CD4-positive, alpha-beta T cell treated with Interleukin-12 subunit alpha and Interleukin-12 subunit beta, for 1 hour (primary cell): ENCODE measurements around the gene FAM50A.
A peak's percentile ranks its signal among the peaks of the same experiment; 100 is the strongest.

ENCODE experiments used
- DNase-seq: peaks from one replicate; pipeline ENCODE4 v3.0.0-alpha.2; 2020

FAM50A gene

GRCh38 chrX:154466907-154467306 lies 23.0 kb downstream of the FAM50A start:
- DNase-seq: no peak

- no peak for DNase-seq
Measured at GRCh38 chrX:154467556-154467955, 23.6 kb downstream of the FAM50A start.

- DNase-seq: no peak
Measured at GRCh38 chrX:154468217-154468616, 24.3 kb downstream of the FAM50A start.

GRCh38 chrX:154469114-154469513 lies 25.2 kb downstream of the FAM50A start:
- no peak for DNase-seq

- no peak for DNase-seq
Measured at GRCh38 chrX:154469880-154470279, 25.9 kb downstream of the FAM50A start.

GRCh38 chrX:154470434-154470833 lies 26.5 kb downstream of the FAM50A start:
- no peak for DNase-seq

GRCh38 chrX:154470914-154471568 lies 27.1 kb downstream of the FAM50A start:
- DNase-seq: no peak

GRCh38 chrX:154471839-154472684 lies 28.1 kb downstream of the FAM50A start:
- DNase-seq: no peak

GRCh38 chrX:154472685-154473632 lies 29.0 kb downstream of the FAM50A start:
- DNase-seq: no peak

GRCh38 chrX:154473683-154474082 lies 29.7 kb downstream of the FAM50A start:
- DNase-seq: no peak

GRCh38 chrX:154476821-154477220 lies 32.9 kb downstream of the FAM50A start:
- no peak for DNase-seq

GRCh38 chrX:154477891-154478477 lies 34.0 kb downstream of the FAM50A start:
- no peak for DNase-seq

- DNase-seq: peak; percentile 93
Measured at GRCh38 chrX:154478728-154479622, 35.0 kb downstream of the FAM50A start, which contains the start of gene LAGE3. LAGE3 (minus strand) TSS chrX:154479281; CDS start chrX:154478915, 366 bp downstream.

- no peak for DNase-seq
Measured at GRCh38 chrX:154481195-154481594, 37.3 kb downstream of the FAM50A start.

GRCh38 chrX:154481911-154482601 lies 38.1 kb downstream of the FAM50A start:
- DNase-seq: no peak

- no peak for DNase-seq
Measured at GRCh38 chrX:154482786-154483185, 38.8 kb downstream of the FAM50A start.

GRCh38 chrX:154483325-154483724 lies 39.4 kb downstream of the FAM50A start:
- DNase-seq: no peak

- DNase-seq: no peak
Measured at GRCh38 chrX:154484255-154485149, 40.6 kb downstream of the FAM50A start.

- no peak for DNase-seq
Measured at GRCh38 chrX:154485150-154486051, 41.5 kb downstream of the FAM50A start.
